Activated CD8-positive, alpha-beta T cell treated with anti-CD3 and anti-CD28 coated beads for 36 hours (primary cell): ENCODE data around the gene CHSY1. TPM values are rescaled to one million over a fixed set of nuclear protein-coding genes. Genes with fewer than 3 reads are reported as not detected.

Experiments
- ATAC-seq: fragments of 200-7000 bp; cut with Tn5 transposase; one replicate; pipeline ENCODE4 v1.10.0; 2021; ENCODE audit warnings: mild to moderate bottlenecking, moderate library complexity
- CTCF ChIA-PET: fragments of 350-600 bp; sonication (Branson Sonifier 250); formaldehyde crosslinking; loops from one replicate; lab custom pipeline; 2021; ENCODE audit warnings: antibody characterized with exemption; lab: Charles Lee
- POLR2A ChIA-PET: fragments of 350-600 bp; sonication (Branson Sonifier 250); formaldehyde crosslinking; loops from one replicate; lab custom pipeline; 2021; ENCODE audit warnings: antibody characterized with exemption; lab: Charles Lee
- DNase-seq: peaks from one replicate; pipeline ENCODE4 v3.0.0-alpha.2; 2020
- H3K27ac Mint-ChIP-seq: one replicate; pipeline ENCODE4 v1.8.0; 2021; ENCODE audit warnings: mild to moderate bottlenecking, mixed read lengths
- H3K27me3 Mint-ChIP-seq: one replicate; pipeline ENCODE4 v1.8.0; 2021; ENCODE audit warnings: mixed read lengths
- H3K36me3 Mint-ChIP-seq: one replicate; pipeline ENCODE4 v1.8.0; 2021; ENCODE audit warnings: low read depth, mixed read lengths
- H3K4me1 Mint-ChIP-seq: one replicate; pipeline ENCODE4 v1.8.0; 2021; ENCODE audit warnings: low read depth, mixed read lengths
- H3K4me3 Mint-ChIP-seq: one replicate; pipeline ENCODE4 v1.8.0; 2021; ENCODE audit warnings: mild to moderate bottlenecking, moderate library complexity, mixed read lengths
- H3K9me3 Mint-ChIP-seq: one replicate; pipeline ENCODE4 v1.8.0; 2021; ENCODE audit warnings: mixed read lengths
- CTCF ChIP-seq: fragments of 200-600 bp; IDR thresholded peaks from one replicate; pipeline ENCODE4 v1.8.0; 2022; ENCODE audit warnings: antibody characterized with exemption, mild to moderate bottlenecking
- intact Hi-C: fragments of 100-400 bp; cut with micrococcal nuclease; formaldehyde crosslinking; loops from one replicate; pipeline ENCODE4 v1.10.0; 2022
- total RNA-seq, 2 experiments: library from RNA; stranded (reverse); gene quantifications; one replicate each; pipeline ENCODE4 v1.2.3, GENCODE V29; 2021

Gene CHSY1
- total RNA-seq, 2 experiments from 2014 or later = 57.9 to 58.3 TPM

- ChIA-PET POLR2A (interaction anchor here (1.4 kb wide), 1 partner anchor 16 kb away, joined by 3 read pairs; no protein-coding TSS in a partner anchor), CTCF (interaction anchor here (1.0 to 1.7 kb wide), 4 partner anchors 11 to 116 kb away, joined by 3 to 8 read pairs (median 4); no protein-coding TSS in a partner anchor)
- Mint-ChIP-seq H3K4me3 (no peak overlapping the region), H3K27me3 (no peaks in the 10 kb centered on the region), H3K36me3 (no peaks in the 10 kb centered on the region), H3K27ac (no peak overlapping the region), H3K4me1 (peaks cover under 1% of the 10 kb centered on the region), H3K9me3 (no peaks in the 10 kb centered on the region)
- intact Hi-C loops = no loop called here
- ATAC-seq (no peak), DNase-seq (no peak)
- TF ChIP-seq CTCF = no peak
Measured at GRCh38 chr15:101142711-101143110, 109.1 kb downstream of the CHSY1 start.

- peaks cover 7% of the 10 kb centered on the region for H3K4me1 Mint-ChIP-seq
- H3K27me3 Mint-ChIP-seq = no peaks in the 10 kb centered on the region
- H3K4me3 Mint-ChIP-seq = no peak overlapping the region
- H3K27ac Mint-ChIP-seq = no peak overlapping the region
- CTCF ChIA-PET = interaction anchor here (1.7 kb wide), 1 partner anchor 12 kb away, joined by 8 read pairs; no protein-coding TSS in a partner anchor
- intact Hi-C loops = no loop called here
- DNase-seq (no peak), ATAC-seq (no peak)
- TF ChIP-seq CTCF = no peak
- H3K9me3 Mint-ChIP-seq = no peaks in the 10 kb centered on the region
- POLR2A ChIA-PET = interaction anchor here (1.7 kb wide), 1 partner anchor 15 kb away, joined by 5 read pairs; no protein-coding TSS in a partner anchor
- H3K36me3 Mint-ChIP-seq = no peaks in the 10 kb centered on the region
Measured at GRCh38 chr15:101141926-101142527, 109.8 kb downstream of the CHSY1 start.

- Mint-ChIP-seq H3K9me3 (no peaks in the 10 kb centered on the region), H3K4me1 (peaks cover 19% of the 10 kb centered on the region), H3K27me3 (peaks cover 4% of the 10 kb centered on the region), H3K36me3 (no peaks in the 10 kb centered on the region), H3K27ac (no peak overlapping the region), H3K4me3 (no peak overlapping the region)
- ChIA-PET CTCF (interaction anchor here (1.3 kb wide), 1 partner anchor 12 kb away, joined by 3 read pairs; no protein-coding TSS in a partner anchor), POLR2A (interaction anchor here (1.7 kb wide), 1 partner anchor 13 kb away, joined by 5 read pairs; no protein-coding TSS in a partner anchor)
- no peak for ATAC-seq
- intact Hi-C loops = no loop called here
- no peak for TF ChIP-seq CTCF
- DNase-seq = no peak
Measured at GRCh38 chr15:101140697-101141065, 111.2 kb downstream of the CHSY1 start.

DNA sequence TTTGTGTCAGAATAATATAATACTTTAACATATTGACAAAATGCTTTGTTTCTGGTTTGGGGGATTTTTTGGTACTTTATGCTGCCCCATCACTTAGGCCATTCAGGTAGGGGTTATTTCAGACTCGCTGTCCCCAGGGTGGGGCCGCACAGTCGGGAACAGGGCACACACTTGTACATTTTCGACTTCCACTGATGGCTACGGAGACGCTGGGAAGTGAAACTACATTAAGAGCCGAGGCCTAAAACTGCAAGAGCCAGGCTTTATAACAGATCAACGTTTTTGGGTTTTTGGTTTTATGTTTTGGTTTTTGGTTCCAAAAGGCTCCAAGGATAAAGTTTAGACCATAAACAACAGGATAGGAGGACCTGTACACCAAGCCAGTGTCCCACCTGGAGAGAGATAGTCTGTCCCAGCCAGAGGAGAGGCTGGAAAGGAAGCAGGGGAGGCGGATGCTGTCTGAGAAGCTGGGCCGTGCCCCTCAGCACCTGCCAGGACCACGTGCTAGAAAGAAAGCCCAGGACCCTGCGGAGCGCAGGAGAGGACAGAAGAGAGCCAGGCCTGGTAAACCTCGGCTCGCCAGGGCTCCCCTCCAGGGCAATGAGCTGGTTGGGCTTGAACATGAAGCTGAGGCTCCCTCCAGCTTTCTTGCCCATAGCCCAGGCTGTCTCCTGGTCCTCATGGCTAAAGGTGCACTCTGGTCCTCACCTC lies 111.7 kb downstream of the CHSY1 start:
- TF ChIP-seq CTCF = no peak
- CTCF ChIA-PET = interaction anchor here (1.3 kb wide), 1 partner anchor 13 kb away, joined by 3 read pairs; no protein-coding TSS in a partner anchor
- Mint-ChIP-seq H3K36me3 (no peaks in the 10 kb centered on the region), H3K27ac (no peak overlapping the region), H3K4me3 (no peak overlapping the region), H3K27me3 (peaks cover 4% of the 10 kb centered on the region), H3K4me1 (peaks cover 24% of the 10 kb centered on the region), H3K9me3 (no peaks in the 10 kb centered on the region)
- intact Hi-C loops = no loop called here
- ATAC-seq = no peak
- no peak for DNase-seq
- POLR2A ChIA-PET = interaction anchor here (1.5 to 1.7 kb wide), 2 partner anchors 13 to 14 kb away, joined by 4 to 5 read pairs; no protein-coding TSS in a partner anchor
